ENCODE data around the gene RELN. TPM values are rescaled to one million over a fixed set of nuclear protein-coding genes. Genes with fewer than 3 reads are reported as not detected.
"Not testable (repeated sequence)": the region's sequence is repeated elsewhere in the genome, so short reads cannot be mapped to it uniquely, and the experiment has no call there.

RELN gene
- total RNA-seq, 4 donors from 2014 or later = 16.0 to 52.3 (median 23.6) TPM

DNA sequence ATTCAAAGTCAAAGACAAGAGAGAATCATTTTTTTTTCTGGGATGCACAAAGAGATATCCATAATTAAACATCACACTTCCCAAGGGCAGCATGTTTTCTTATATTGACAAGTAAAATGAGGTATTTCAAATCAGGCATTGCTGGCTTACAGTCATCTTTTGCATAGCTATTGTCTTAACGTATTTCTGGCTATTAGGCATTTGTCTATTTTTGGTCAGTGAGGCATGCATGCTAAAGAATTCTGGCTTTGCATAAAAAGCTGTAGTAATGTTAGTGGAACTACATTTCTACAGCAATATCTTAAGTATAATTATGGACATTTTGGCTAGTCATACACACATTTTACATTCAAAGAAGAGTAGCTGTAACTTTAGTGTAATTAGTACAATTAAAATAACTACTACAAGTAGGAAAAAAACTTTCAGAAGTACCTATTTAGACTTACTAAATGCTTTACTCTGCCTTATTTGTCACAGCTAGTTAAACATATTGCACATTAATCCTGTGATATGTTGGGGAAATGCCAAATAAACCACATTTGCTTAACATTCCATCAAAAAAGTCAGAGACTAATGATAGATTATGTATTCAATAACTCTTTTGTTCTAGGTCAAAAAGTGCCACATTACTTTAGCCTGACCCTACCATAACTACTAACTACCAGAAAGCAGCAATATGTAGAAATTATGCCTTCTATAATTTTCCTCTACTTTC, 76.4 kb downstream of the RELN start:
- TF ChIP-seq POLR2A (IDR thresholded peaks at IDR 0.05) = no peak
- TF ChIP-seq, protein P1, sequence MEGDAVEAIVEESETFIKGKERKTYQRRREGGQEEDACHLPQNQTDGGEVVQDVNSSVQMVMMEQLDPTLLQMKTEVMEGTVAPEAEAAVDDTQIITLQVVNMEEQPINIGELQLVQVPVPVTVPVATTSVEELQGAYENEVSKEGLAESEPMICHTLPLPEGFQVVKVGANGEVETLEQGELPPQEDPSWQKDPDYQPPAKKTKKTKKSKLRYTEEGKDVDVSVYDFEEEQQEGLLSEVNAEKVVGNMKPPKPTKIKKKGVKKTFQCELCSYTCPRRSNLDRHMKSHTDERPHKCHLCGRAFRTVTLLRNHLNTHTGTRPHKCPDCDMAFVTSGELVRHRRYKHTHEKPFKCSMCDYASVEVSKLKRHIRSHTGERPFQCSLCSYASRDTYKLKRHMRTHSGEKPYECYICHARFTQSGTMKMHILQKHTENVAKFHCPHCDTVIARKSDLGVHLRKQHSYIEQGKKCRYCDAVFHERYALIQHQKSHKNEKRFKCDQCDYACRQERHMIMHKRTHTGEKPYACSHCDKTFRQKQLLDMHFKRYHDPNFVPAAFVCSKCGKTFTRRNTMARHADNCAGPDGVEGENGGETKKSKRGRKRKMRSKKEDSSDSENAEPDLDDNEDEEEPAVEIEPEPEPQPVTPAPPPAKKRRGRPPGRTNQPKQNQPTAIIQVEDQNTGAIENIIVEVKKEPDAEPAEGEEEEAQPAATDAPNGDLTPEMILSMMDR (IDR thresholded peaks at IDR 0.05) = no peak
- Histone ChIP-seq H3K27ac (no peak overlapping the region), H3K9me3 (no peaks in the 10 kb centered on the region), H3K4me3 (replicated peaks in 1 of 3) (no peak overlapping the region), H3K27me3 (no peaks in the 10 kb centered on the region), H3K4me1 (no peaks in the 10 kb centered on the region), H3K36me3 (no peaks in the 10 kb centered on the region)
- 32 to 50% methylated on average over 1 of the region's 1 CpG for WGBS, 2 donors
- DNase-seq = no peak
- intact Hi-C loops (cut with DNase I) = no loop called here

DNA sequence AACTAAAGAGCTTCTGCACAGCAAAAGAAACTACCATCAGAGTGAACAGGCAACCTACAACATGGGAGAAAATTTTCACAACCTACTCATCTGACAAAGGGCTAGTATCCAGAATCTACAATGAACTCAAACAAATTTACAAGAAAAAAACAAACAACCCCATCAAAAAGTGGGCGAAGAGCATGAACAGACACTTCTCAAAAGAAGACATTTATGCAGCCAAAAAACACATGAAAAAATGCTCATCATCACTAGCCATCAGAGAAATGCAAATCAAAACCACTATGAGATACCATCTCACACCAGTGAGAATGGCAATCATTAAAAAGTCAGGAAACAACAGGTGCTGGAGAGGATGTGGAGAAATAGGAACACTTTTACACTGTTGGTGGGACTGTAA, 78.4 kb downstream of the RELN start:
- H3K36me3 ChIP-seq; H3K4me1 ChIP-seq; intact Hi-C loops (cut with DNase I); H3K27ac ChIP-seq; H3K27me3 ChIP-seq; DNase-seq; H3K4me3 ChIP-seq (replicated peaks in 1 of 3); H3K9me3 ChIP-seq: not testable (repeated sequence)
- whole genome bisulfite sequencing, 2 donors = 91% methylated on average over 1 of the region's 1 CpG

DNA sequence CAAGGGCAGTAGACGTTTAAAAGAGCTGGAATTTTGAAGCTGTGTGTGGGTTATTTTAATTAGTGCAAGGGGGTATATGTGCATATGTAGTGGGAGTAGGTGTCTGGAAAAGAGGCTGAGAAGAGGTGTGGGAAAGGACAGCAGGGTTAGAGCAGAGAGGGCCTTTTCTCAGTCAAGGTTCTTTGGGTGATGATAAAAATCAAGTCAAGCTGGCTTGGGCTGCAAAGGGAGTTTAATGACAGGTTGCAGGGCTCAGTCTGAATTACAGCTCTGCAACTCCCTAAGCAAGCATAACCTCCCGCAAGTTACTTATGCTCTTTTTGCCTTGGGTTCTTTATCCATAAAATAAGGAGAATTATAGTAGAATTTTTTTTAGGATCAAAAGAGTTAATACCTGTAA, 83.5 kb downstream of the RELN start:
- Histone ChIP-seq H3K4me1 (no peaks in the 10 kb centered on the region), H3K27ac (no peak overlapping the region), H3K27me3 (no peaks in the 10 kb centered on the region), H3K36me3 (no peaks in the 10 kb centered on the region), H3K9me3 (no peaks in the 10 kb centered on the region), H3K4me3 (replicated peaks in 1 of 3) (no peak overlapping the region)
- WGBS, 2 donors = 66 to 77% methylated on average over 2 of the region's 2 CpGs
- intact Hi-C loops (cut with DNase I) = no loop called here
- TF ChIP-seq POLR2A (IDR thresholded peaks at IDR 0.05) = no peak
- TF ChIP-seq, protein P1 (IDR thresholded peaks at IDR 0.05) = no peak
- DNase-seq = no peak

DNA sequence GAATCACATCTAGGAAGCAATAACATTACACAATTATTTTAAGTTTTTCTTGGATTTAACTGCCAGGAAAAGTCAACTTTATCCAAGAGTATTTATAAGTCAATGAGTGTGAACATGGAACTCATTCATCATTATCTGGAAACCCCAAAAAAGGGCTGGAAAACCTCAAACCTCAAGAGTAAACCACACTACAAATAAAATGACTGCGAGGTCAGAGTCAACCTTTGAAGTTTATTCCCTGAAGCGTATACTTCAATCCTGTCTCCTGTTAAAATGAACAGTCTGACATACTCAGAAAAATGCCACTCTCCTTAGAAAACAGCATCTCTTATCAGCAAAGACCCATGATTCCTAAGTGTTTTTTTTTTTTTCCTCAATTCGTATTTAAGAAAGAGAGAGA, 86.5 kb downstream of the RELN start:
- H3K4me3 ChIP-seq (replicated peaks in 1 of 3) = no peak overlapping the region
- H3K36me3 ChIP-seq = no peaks in the 10 kb centered on the region
- H3K27ac ChIP-seq = no peak overlapping the region
- no peak for DNase-seq
- no peaks in the 10 kb centered on the region for H3K9me3 ChIP-seq
- no peaks in the 10 kb centered on the region for H3K4me1 ChIP-seq
- no peaks in the 10 kb centered on the region for H3K27me3 ChIP-seq
- WGBS, 2 donors = 47 to 54% methylated on average over 3 of the region's 3 CpGs
- intact Hi-C loops (cut with DNase I) = no loop called here
- TF ChIP-seq POLR2A (IDR thresholded peaks at IDR 0.05) = no peak
- TF ChIP-seq, protein P1 (IDR thresholded peaks at IDR 0.05) = no peak

DNA sequence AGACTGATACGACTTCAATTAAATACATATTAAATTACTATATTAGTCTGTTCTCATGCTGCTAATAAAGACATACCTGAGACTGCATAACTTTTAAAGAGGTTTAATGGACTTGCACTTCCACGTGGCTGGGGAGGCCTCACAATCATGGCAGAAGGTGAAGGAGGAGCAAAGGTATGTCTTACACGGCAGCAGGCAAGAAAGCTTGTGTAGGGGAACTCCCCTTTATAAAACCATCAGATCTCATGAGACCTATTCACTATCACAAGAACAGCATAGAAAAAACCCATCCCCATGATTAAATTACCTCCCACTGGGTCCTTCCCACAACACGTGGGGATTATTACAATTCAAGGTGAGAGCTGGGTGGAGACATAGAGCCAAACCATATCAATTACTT, 92.6 kb downstream of the RELN start:
- H3K36me3 ChIP-seq; H3K4me3 ChIP-seq (replicated peaks in 1 of 3); H3K27me3 ChIP-seq; H3K4me1 ChIP-seq; H3K9me3 ChIP-seq; H3K27ac ChIP-seq; intact Hi-C loops (cut with DNase I); DNase-seq: not testable (repeated sequence)
- 89% methylated on average over 4 of the region's 4 CpGs for WGBS, 2 donors

DNA sequence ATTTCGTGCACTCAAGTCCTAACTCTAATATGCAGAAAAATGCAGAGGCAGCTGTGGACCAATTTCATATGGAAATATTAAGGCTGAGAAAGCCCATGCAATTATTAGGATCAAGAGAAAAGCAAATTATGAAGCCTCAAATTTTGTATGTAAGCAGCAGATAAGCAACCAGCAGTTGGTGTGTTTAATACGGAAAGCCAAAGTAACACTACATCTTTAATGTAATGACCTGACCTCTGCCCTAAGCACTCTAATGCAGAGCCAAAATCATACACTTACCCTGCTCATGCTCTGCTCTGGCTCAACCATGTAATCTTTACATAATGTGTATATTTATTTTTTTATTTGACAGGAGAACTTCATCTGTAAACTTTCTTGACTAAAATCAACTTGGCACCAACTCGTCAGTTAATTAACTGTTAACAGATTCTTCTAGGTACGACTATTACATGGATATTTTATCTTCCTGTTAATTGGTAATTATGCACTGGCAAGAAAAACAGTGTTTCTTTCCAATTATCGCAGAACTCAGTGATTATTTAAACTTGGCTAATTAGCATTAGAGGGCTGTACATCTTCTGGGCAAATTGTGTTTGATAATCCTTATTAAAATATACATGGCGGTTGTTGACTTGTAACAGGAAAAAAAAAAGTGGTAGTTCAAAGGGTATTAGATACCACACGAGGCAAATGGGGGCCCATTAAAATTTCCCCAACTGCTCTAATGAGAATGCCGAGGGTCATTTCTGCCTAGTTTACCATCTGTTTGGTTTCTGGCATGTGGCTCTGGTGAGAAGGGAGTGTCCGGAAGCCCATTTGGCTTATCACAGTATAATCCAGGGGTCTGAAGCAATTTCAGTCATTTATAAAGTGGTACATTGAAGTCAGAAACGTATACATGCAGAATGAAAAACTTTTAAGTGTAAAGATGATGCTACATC, 94.5 kb downstream of the RELN start:
- no peak for DNase-seq
- WGBS, 2 donors = 73 to 75% methylated on average over 10 of the region's 10 CpGs
- Histone ChIP-seq H3K4me1 (no peaks in the 10 kb centered on the region), H3K9me3 (no peaks in the 10 kb centered on the region), H3K4me3 (replicated peaks in 1 of 3) (no peak overlapping the region), H3K27ac (no peak overlapping the region), H3K27me3 (no peaks in the 10 kb centered on the region), H3K36me3 (no peaks in the 10 kb centered on the region)
- no peak for TF ChIP-seq POLR2A (IDR thresholded peaks at IDR 0.05)
- intact Hi-C loops (cut with DNase I) = no loop called here

All from thyroid gland (tissue), 4 donors.